ENCODE results near the gene CACNB1.

GRCh38 chr17:39212195-39212810, 14.8 kb upstream of the CACNB1 start:
- TF ChIP-seq CTCF (IDR thresholded peaks at IDR 0.05) (no peak), POLR2A (IDR thresholded peaks at IDR 0.05) (no peak), EP300 (IDR thresholded peaks at IDR 0.05) (no peak)

Measured in tibial nerve (tissue), 4 donors.